ENCODE results near the gene FARP1.
"Not testable (repeated sequence)": the region's sequence is repeated elsewhere in the genome, so short reads cannot be mapped to it uniquely, and the experiment has no call there.

FARP1 gene

GRCh38 chr13:98405690-98406344 is 262.9 kb downstream of the FARP1 start:
- Histone ChIP-seq H3K4me3 (ENCODE audit: low read length) (no peak overlapping the region), H3K27me3 (ENCODE audit: control insufficient read depth, insufficient read depth, low read length) (no peaks in the 10 kb centered on the region), H3K4me1 (ENCODE audit: control insufficient read depth, insufficient read depth, low read length) (no peaks in the 10 kb centered on the region), H3K36me3 (ENCODE audit: control insufficient read depth, insufficient read depth, low read length) (no peaks in the 10 kb centered on the region), H3K9me3 (ENCODE audit: control insufficient read depth, low read length) (no peaks in the 10 kb centered on the region), H3K9ac (ENCODE audit: low read length) (no peak overlapping the region)

GRCh38 chr13:98406427-98406826 is 263.5 kb downstream of the FARP1 start:
- Histone ChIP-seq H3K4me1 (ENCODE audit: control insufficient read depth, insufficient read depth, low read length) (no peaks in the 10 kb centered on the region), H3K36me3 (ENCODE audit: control insufficient read depth, insufficient read depth, low read length) (no peaks in the 10 kb centered on the region), H3K9ac (ENCODE audit: low read length) (no peak overlapping the region), H3K4me3 (ENCODE audit: low read length) (no peak overlapping the region), H3K27me3 (ENCODE audit: control insufficient read depth, insufficient read depth, low read length) (no peaks in the 10 kb centered on the region), H3K9me3 (ENCODE audit: control insufficient read depth, low read length) (no peaks in the 10 kb centered on the region)

- H3K9me3 ChIP-seq (ENCODE audit: control insufficient read depth, low read length), result no peaks in the 10 kb centered on the region
- H3K4me3 ChIP-seq (ENCODE audit: low read length), result no peak overlapping the region
- H3K27me3 ChIP-seq (ENCODE audit: control insufficient read depth, insufficient read depth, low read length), result no peaks in the 10 kb centered on the region
- H3K4me1 ChIP-seq (ENCODE audit: control insufficient read depth, insufficient read depth, low read length), result no peaks in the 10 kb centered on the region
- no peaks in the 10 kb centered on the region for H3K36me3 ChIP-seq (ENCODE audit: control insufficient read depth, insufficient read depth, low read length)
- no peak overlapping the region for H3K9ac ChIP-seq (ENCODE audit: low read length)
Observed at GRCh38 chr13:98406971-98407370, 264.1 kb downstream of the FARP1 start.

GRCh38 chr13:98407575-98407974 is 264.7 kb downstream of the FARP1 start:
- H3K36me3 ChIP-seq (ENCODE audit: control insufficient read depth, insufficient read depth, low read length), result no peaks in the 10 kb centered on the region
- H3K4me1 ChIP-seq (ENCODE audit: control insufficient read depth, insufficient read depth, low read length), result no peaks in the 10 kb centered on the region
- no peak overlapping the region for H3K9ac ChIP-seq (ENCODE audit: low read length)
- H3K9me3 ChIP-seq (ENCODE audit: control insufficient read depth, low read length), result no peaks in the 10 kb centered on the region
- H3K27me3 ChIP-seq (ENCODE audit: control insufficient read depth, insufficient read depth, low read length), result no peaks in the 10 kb centered on the region
- no peak overlapping the region for H3K4me3 ChIP-seq (ENCODE audit: low read length)

GRCh38 chr13:98409281-98409680 is 266.4 kb downstream of the FARP1 start:
- Histone ChIP-seq H3K27me3 (ENCODE audit: control insufficient read depth, insufficient read depth, low read length) (no peaks in the 10 kb centered on the region), H3K4me1 (ENCODE audit: control insufficient read depth, insufficient read depth, low read length) (no peaks in the 10 kb centered on the region), H3K9ac (ENCODE audit: low read length) (no peak overlapping the region), H3K4me3 (ENCODE audit: low read length) (no peak overlapping the region), H3K9me3 (ENCODE audit: control insufficient read depth, low read length) (no peaks in the 10 kb centered on the region), H3K36me3 (ENCODE audit: control insufficient read depth, insufficient read depth, low read length) (no peaks in the 10 kb centered on the region)

- Histone ChIP-seq H3K27me3 (ENCODE audit: control insufficient read depth, insufficient read depth, low read length) (no peaks in the 10 kb centered on the region), H3K4me3 (ENCODE audit: low read length) (no peak overlapping the region), H3K9ac (ENCODE audit: low read length) (no peak overlapping the region)
Observed at GRCh38 chr13:98410612-98411011, 267.7 kb downstream of the FARP1 start.

GRCh38 chr13:98411013-98411412 is 268.1 kb downstream of the FARP1 start:
- Histone ChIP-seq H3K27me3 (ENCODE audit: control insufficient read depth, insufficient read depth, low read length) (no peaks in the 10 kb centered on the region), H3K9ac (ENCODE audit: low read length) (no peak overlapping the region), H3K4me3 (ENCODE audit: low read length) (no peak overlapping the region), H3K36me3 (ENCODE audit: control insufficient read depth, insufficient read depth, low read length) (no peaks in the 10 kb centered on the region), H3K9me3 (ENCODE audit: control insufficient read depth, low read length) (no peaks in the 10 kb centered on the region), H3K4me1 (ENCODE audit: control insufficient read depth, insufficient read depth, low read length) (peaks cover 4% of the 10 kb centered on the region)

More at GRCh38 chr13:98410612-98411011, 267.7 kb downstream of the FARP1 start:
- no peaks in the 10 kb centered on the region for H3K9me3 ChIP-seq (ENCODE audit: control insufficient read depth, low read length)
- no peaks in the 10 kb centered on the region for H3K36me3 ChIP-seq (ENCODE audit: control insufficient read depth, insufficient read depth, low read length)
- no peaks in the 10 kb centered on the region for H3K4me1 ChIP-seq (ENCODE audit: control insufficient read depth, insufficient read depth, low read length)

- H3K9ac ChIP-seq (ENCODE audit: low read length), result no peak overlapping the region
- no peak overlapping the region for H3K4me3 ChIP-seq (ENCODE audit: low read length)
- H3K27me3 ChIP-seq (ENCODE audit: control insufficient read depth, insufficient read depth, low read length), result no peaks in the 10 kb centered on the region
- peaks cover 11% of the 10 kb centered on the region for H3K4me1 ChIP-seq (ENCODE audit: control insufficient read depth, insufficient read depth, low read length)
- H3K36me3 ChIP-seq (ENCODE audit: control insufficient read depth, insufficient read depth, low read length), result no peaks in the 10 kb centered on the region
- no peaks in the 10 kb centered on the region for H3K9me3 ChIP-seq (ENCODE audit: control insufficient read depth, low read length)
Observed at GRCh38 chr13:98411617-98412265, 268.8 kb downstream of the FARP1 start.

GRCh38 chr13:98413278-98413677 is 270.4 kb downstream of the FARP1 start:
- H3K9me3 ChIP-seq (ENCODE audit: control insufficient read depth, low read length); H3K4me3 ChIP-seq (ENCODE audit: low read length); H3K27me3 ChIP-seq (ENCODE audit: control insufficient read depth, insufficient read depth, low read length): not testable (repeated sequence)

GRCh38 chr13:98413796-98414195 is 270.9 kb downstream of the FARP1 start:
- no peak overlapping the region for H3K4me3 ChIP-seq (ENCODE audit: low read length)
- H3K4me1 ChIP-seq (ENCODE audit: control insufficient read depth, insufficient read depth, low read length), result peaks cover 16% of the 10 kb centered on the region
- no peak overlapping the region for H3K9ac ChIP-seq (ENCODE audit: low read length)
- no peaks in the 10 kb centered on the region for H3K9me3 ChIP-seq (ENCODE audit: control insufficient read depth, low read length)
- no peaks in the 10 kb centered on the region for H3K36me3 ChIP-seq (ENCODE audit: control insufficient read depth, insufficient read depth, low read length)
- no peaks in the 10 kb centered on the region for H3K27me3 ChIP-seq (ENCODE audit: control insufficient read depth, insufficient read depth, low read length)

More at GRCh38 chr13:98413278-98413677, 270.4 kb downstream of the FARP1 start:
- H3K36me3 ChIP-seq (ENCODE audit: control insufficient read depth, insufficient read depth, low read length); H3K9ac ChIP-seq (ENCODE audit: low read length): not testable (repeated sequence)
- H3K4me1 ChIP-seq (ENCODE audit: control insufficient read depth, insufficient read depth, low read length), result peaks cover 16% of the 10 kb centered on the region

GRCh38 chr13:98415326-98416070 is 272.6 kb downstream of the FARP1 start:
- H3K9ac ChIP-seq (ENCODE audit: low read length), result no peak overlapping the region
- H3K4me3 ChIP-seq (ENCODE audit: low read length), result no peak overlapping the region
- H3K4me1 ChIP-seq (ENCODE audit: control insufficient read depth, insufficient read depth, low read length), result peaks cover 16% of the 10 kb centered on the region
- H3K27me3 ChIP-seq (ENCODE audit: control insufficient read depth, insufficient read depth, low read length), result no peaks in the 10 kb centered on the region
- no peaks in the 10 kb centered on the region for H3K36me3 ChIP-seq (ENCODE audit: control insufficient read depth, insufficient read depth, low read length)
- H3K9me3 ChIP-seq (ENCODE audit: control insufficient read depth, low read length), result no peaks in the 10 kb centered on the region

- H3K36me3 ChIP-seq (ENCODE audit: control insufficient read depth, insufficient read depth, low read length), result no peaks in the 10 kb centered on the region
- H3K4me3 ChIP-seq (ENCODE audit: low read length), result no peak overlapping the region
- no peaks in the 10 kb centered on the region for H3K27me3 ChIP-seq (ENCODE audit: control insufficient read depth, insufficient read depth, low read length)
- H3K9me3 ChIP-seq (ENCODE audit: control insufficient read depth, low read length), result no peaks in the 10 kb centered on the region
- no peak overlapping the region for H3K9ac ChIP-seq (ENCODE audit: low read length)
- H3K4me1 ChIP-seq (ENCODE audit: control insufficient read depth, insufficient read depth, low read length), result peaks cover 16% of the 10 kb centered on the region
Observed at GRCh38 chr13:98416408-98416807, 273.5 kb downstream of the FARP1 start.

All from mucosa of stomach (tissue), 1 donor.